H9 (cell line): ENCODE results near the gene SPTLC1. TPM values are rescaled to one million over a fixed set of nuclear protein-coding genes. Genes with fewer than 3 reads are reported as not detected.

Source experiments
- DNase-seq: peaks from one replicate; pipeline ENCODE4 v3.0.0-alpha.2; 2017
- H2AFZ ChIP-seq: one replicate; pipeline ENCODE4 v1.6.1; 2013; ENCODE audit warnings: mild to moderate bottlenecking, low read length, control low read depth, moderate library complexity
- H2AK5ac ChIP-seq: 2 replicates; pipeline ENCODE4 v1.6.1; 2013; ENCODE audit warnings: low read length, control low read depth, mixed read lengths; ENCODE audit not compliant: insufficient read length
- H2BK120ac ChIP-seq: one replicate; pipeline ENCODE4 v1.6.1; 2013; ENCODE audit warnings: low read depth, mild to moderate bottlenecking, low read length, control low read depth, inconsistent platforms; ENCODE audit not compliant: poor library complexity, severe bottlenecking
- H2BK12ac ChIP-seq: 2 replicates; pipeline ENCODE4 v1.6.1; 2013; ENCODE audit warnings: low read length, control low read depth, mixed read lengths, low read depth; ENCODE audit not compliant: insufficient read length
- H2BK15ac ChIP-seq: 2 replicates; pipeline ENCODE4 v1.6.1; 2013; ENCODE audit warnings: low read depth, low read length, control low read depth
- H2BK20ac ChIP-seq: one replicate; pipeline ENCODE4 v1.6.1; 2013; ENCODE audit warnings: low read depth, mild to moderate bottlenecking, low read length, control low read depth, inconsistent platforms; ENCODE audit not compliant: poor library complexity, severe bottlenecking
- H2BK5ac ChIP-seq: 2 replicates; pipeline ENCODE4 v1.6.1; 2013; ENCODE audit warnings: low read length, control low read depth, mixed read lengths; ENCODE audit not compliant: insufficient read length
- H3K14ac ChIP-seq: 2 replicates; pipeline ENCODE4 v1.6.1; 2013; ENCODE audit warnings: low read length, control low read depth; ENCODE audit not compliant: insufficient read depth
- H3K18ac ChIP-seq: 2 replicates; pipeline ENCODE4 v1.6.1; 2013; ENCODE audit warnings: low read depth, mild to moderate bottlenecking, mixed read lengths, low read length, control low read depth; ENCODE audit not compliant: insufficient read length
- H3K23ac ChIP-seq: 2 replicates; pipeline ENCODE4 v1.6.1; 2013; ENCODE audit warnings: low read length, control low read depth, mixed read lengths, low read depth; ENCODE audit not compliant: insufficient read length
- H3K23me2 ChIP-seq: 2 replicates; pipeline ENCODE4 v1.6.1; 2013; ENCODE audit warnings: low read depth, mild to moderate bottlenecking, mixed read lengths, low read length, control low read depth; ENCODE audit not compliant: insufficient read length, poor library complexity, severe bottlenecking
- H3K27ac ChIP-seq: 2 replicates; pipeline ENCODE4 v1.5.1; 2013; ENCODE audit warnings: low read length, control low read depth, mixed read lengths, low read depth; ENCODE audit not compliant: insufficient read length
- H3K27me3 ChIP-seq: 2 replicates; pipeline ENCODE4 v1.6.1; 2013; ENCODE audit warnings: low read length, control low read depth, inconsistent platforms; ENCODE audit not compliant: insufficient read depth
- H3K4ac ChIP-seq: 2 replicates; pipeline ENCODE4 v1.6.1; 2013; ENCODE audit warnings: low read depth, mild to moderate bottlenecking, control low read depth, inconsistent platforms, low read length, moderate library complexity
- H3K4me1 ChIP-seq: 2 replicates; pipeline ENCODE4 v1.6.1; 2013; ENCODE audit warnings: low read length, control low read depth, inconsistent platforms; ENCODE audit not compliant: insufficient read depth
- H3K4me2 ChIP-seq: 2 replicates; pipeline ENCODE4 v1.6.1; 2013; ENCODE audit warnings: low read length, control low read depth, mixed read lengths; ENCODE audit not compliant: insufficient read length, insufficient read depth
- H3K56ac ChIP-seq: 2 replicates; pipeline ENCODE4 v1.6.1; 2013; ENCODE audit warnings: low read depth, mild to moderate bottlenecking, mixed read lengths, low read length, control low read depth; ENCODE audit not compliant: insufficient read length
- H3K79me1 ChIP-seq: 2 replicates; pipeline ENCODE4 v1.6.1; 2013; ENCODE audit warnings: low read depth, mild to moderate bottlenecking, moderate library complexity, low read length, control low read depth, inconsistent platforms; ENCODE audit not compliant: insufficient read depth, poor library complexity, severe bottlenecking
- H3K79me2 ChIP-seq: 2 replicates; pipeline ENCODE4 v1.6.1; 2013; ENCODE audit warnings: low read length, control low read depth, inconsistent platforms; ENCODE audit not compliant: insufficient read depth
- H3K9ac ChIP-seq: 2 replicates; pipeline ENCODE4 v1.6.1; 2013; ENCODE audit warnings: low read length, control low read depth, mixed read lengths; ENCODE audit not compliant: insufficient read length; ENCODE audit errors: extremely low read depth
- H3K9me3 ChIP-seq: one replicate; pipeline ENCODE4 v1.6.1; 2013; ENCODE audit warnings: low read depth, low read length, inconsistent platforms; ENCODE audit not compliant: control insufficient read depth
- H3T11ph ChIP-seq: one replicate; pipeline ENCODE4 v1.6.1; 2013; ENCODE audit warnings: mild to moderate bottlenecking, low read length, control low read depth, inconsistent platforms
- H4K20me1 ChIP-seq: one replicate; pipeline ENCODE4 v1.6.1; 2013; ENCODE audit not compliant: control insufficient read depth, insufficient read length, insufficient read depth
- H4K5ac ChIP-seq: 2 replicates; pipeline ENCODE4 v1.6.1; 2013; ENCODE audit warnings: low read depth, mild to moderate bottlenecking, mixed read lengths, low read length, control low read depth; ENCODE audit not compliant: insufficient read length
- H4K8ac ChIP-seq: replicated peaks from 2 replicates; pipeline ENCODE4 v1.6.1; 2013; ENCODE audit warnings: low read length, control low read depth, mixed read lengths, low read depth; ENCODE audit not compliant: insufficient read length
- H4K91ac ChIP-seq: 2 replicates; pipeline ENCODE4 v1.6.1; 2013; ENCODE audit warnings: low read depth, mild to moderate bottlenecking, moderate library complexity, mixed read lengths, low read length, control low read depth; ENCODE audit not compliant: insufficient read length
- H3K27ac Mint-ChIP-seq, 3 experiments: 2 replicates in 2 of 3; 3 replicates in 1 of 3; pipeline ENCODE4 v1.8.0; 2020 to 2021; ENCODE audit warnings: mixed read lengths in 3 of 3, mild to moderate bottlenecking in 1 of 3, moderate library complexity in 1 of 3
- H3K27me3 Mint-ChIP-seq: 2 replicates; pipeline ENCODE4 v1.8.0; 2021; ENCODE audit warnings: low read depth, mild to moderate bottlenecking, moderate library complexity, mixed read lengths
- H3K36me3 Mint-ChIP-seq, 3 experiments: 2 replicates in 2 of 3; 3 replicates in 1 of 3; pipeline ENCODE4 v1.8.0; 2020 to 2021; ENCODE audit warnings: low read depth in 3 of 3, mixed read lengths in 3 of 3; ENCODE audit not compliant: insufficient read depth in 1 of 3
- H3K4me1 Mint-ChIP-seq, 2 experiments: 2 replicates each; pipeline ENCODE4 v1.8.0; 2020; ENCODE audit warnings: mixed read lengths in 2 of 2
- H3K4me3 Mint-ChIP-seq, 2 experiments: 2 replicates in 1 of 2; 3 replicates in 1 of 2; pipeline ENCODE4 v1.8.0; 2020 to 2021; ENCODE audit warnings: mild to moderate bottlenecking in 2 of 2, mixed read lengths in 2 of 2, moderate library complexity in 1 of 2
- H3K9me3 Mint-ChIP-seq, 2 experiments: 2 replicates in 1 of 2; 3 replicates in 1 of 2; pipeline ENCODE4 v1.8.0; 2020; ENCODE audit warnings: mild to moderate bottlenecking in 2 of 2, mixed read lengths in 2 of 2, moderate library complexity in 1 of 2
- CTCF ChIP-seq: fragments of 200-600 bp; sonication (generic); conservative IDR thresholded peaks from 3 replicates; pipeline ENCODE4 v1.8.0; 2021; ENCODE audit warnings: antibody characterized with exemption, mild to moderate bottlenecking
- WGBS: extraction: QIAGEN DNeasy Blood & Tissue Kit; methylation state at CpG from one replicate; pipeline ENCODE4 v1.1.7; 2013; ENCODE audit warnings: missing lambda C conversion rate, low lambda C conversion rate, mixed read lengths; ENCODE audit not compliant: insufficient read length; ENCODE audit errors: extremely low coverage; 5-methylcytosine and 5-hydroxymethylcytosine counted together
- total RNA-seq: library from RNA; stranded (reverse); gene quantifications from 2 replicates; pipeline ENCODE4 v1.2.1, GENCODE V29; 2021

SPTLC1 gene
- total RNA-seq, 1 experiment from 2014 or later, result 73.5 TPM

- no CpG with 5 or more reads among the region's 26 CpGs for WGBS
- Histone ChIP-seq H4K20me1 (no peaks in the 10 kb centered on the region), H2AK5ac (no peak overlapping the region), H3K27ac (no peak overlapping the region), H2BK12ac (no peak overlapping the region), H3K56ac (no peak overlapping the region), H2AFZ (no peak overlapping the region), H4K5ac (no peak overlapping the region), H3K9me3 (no peaks in the 10 kb centered on the region), H3K79me1 (peaks cover 3% of the 10 kb centered on the region), H3K4ac (no peak overlapping the region; the same call in 1 of the 2 replicates), H3K9ac (no peak overlapping the region), H3K23me2 (no peaks in the 10 kb centered on the region), H4K91ac (no peak overlapping the region), H2BK5ac (no peak overlapping the region), H3K79me2 (no peaks in the 10 kb centered on the region; the same call in 1 of the 2 replicates), H3K23ac (no peak overlapping the region), H2BK20ac (no peak overlapping the region), H2BK120ac (no peak overlapping the region), H3K18ac (no peak overlapping the region), H3K14ac (no peak overlapping the region), H3K27me3 (no peaks in the 10 kb centered on the region), H3K4me1 (no peaks in the 10 kb centered on the region; the same call in 1 of the 2 replicates), H3K4me2 (no peak overlapping the region), H3T11ph (no peak overlapping the region), H2BK15ac (no peak overlapping the region), H4K8ac (no peak overlapping the region)
- peaks cover 8 to 28% of the 10 kb centered on the region in 2 experiments; a peak in 3 of 4 replicates for H3K4me1 Mint-ChIP-seq
- H3K27ac Mint-ChIP-seq, result peak overlapping the region; percentile 23 to 92 (median 78); a peak in 3 of 7 replicates
- H3K36me3 Mint-ChIP-seq, result peaks cover 18 to 35% (median 19%) of the 10 kb centered on the region in 3 experiments
- no peaks in the 10 kb centered on the region for H3K27me3 Mint-ChIP-seq
- H3K4me3 Mint-ChIP-seq, result no peak overlapping the region
- peak; percentile 94 for DNase-seq
- H3K9me3 Mint-ChIP-seq, result no peaks in the 10 kb centered on the region
- no peak for TF ChIP-seq CTCF
Observed at GRCh38 chr9:92097997-92098482, 17.2 kb downstream of the SPTLC1 start.
